ENCODE results near the gene ZYG11B. TPM values are rescaled to one million over a fixed set of nuclear protein-coding genes. Genes with fewer than 3 reads are reported as not detected.

The ZYG11B gene
- total RNA-seq, 1 donor from 2014 or later: 18.2 TPM

DNA sequence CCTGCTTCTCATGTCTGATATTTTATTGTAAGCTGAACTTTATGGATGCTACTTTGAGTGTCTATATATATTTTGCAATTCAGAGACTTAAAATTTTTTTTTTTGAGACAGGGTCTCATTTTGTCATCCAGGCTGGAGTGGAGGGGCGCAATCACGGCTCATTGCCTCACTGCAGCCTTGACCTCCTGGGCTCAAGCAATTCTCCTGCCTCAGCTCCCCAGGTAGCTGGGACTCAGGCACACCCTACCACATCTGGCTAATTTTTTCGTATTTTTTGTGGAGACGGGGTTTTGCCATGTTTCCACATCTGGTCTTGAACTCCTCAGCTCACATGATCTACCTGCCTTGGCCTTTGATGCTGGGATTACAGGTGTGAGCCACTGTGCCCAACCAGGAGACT, 124.7 kb downstream of the ZYG11B start:
- H3K36me3 ChIP-seq (ENCODE audit: control insufficient read depth, insufficient read depth, low read length): no peaks in the 10 kb centered on the region
- no peak overlapping the region for H3K4me3 ChIP-seq (ENCODE audit: low read depth, low read length)
- DNase-seq (ENCODE audit: low read depth): no peak
- FAIRE-seq: no peak
- TF ChIP-seq CTCF (IDR thresholded peaks at IDR 0.05; ENCODE audit: insufficient read depth, low read length, severe bottlenecking): no peak
- H3K27me3 ChIP-seq (ENCODE audit: control insufficient read depth, insufficient read depth, low read length): no peaks in the 10 kb centered on the region

- Histone ChIP-seq H3K4me3 (ENCODE audit: low read depth, low read length) (no peak overlapping the region), H3K36me3 (ENCODE audit: control insufficient read depth, insufficient read depth, low read length) (no peaks in the 10 kb centered on the region), H3K27me3 (ENCODE audit: control insufficient read depth, insufficient read depth, low read length) (no peaks in the 10 kb centered on the region)
- FAIRE-seq (no peak), DNase-seq (ENCODE audit: low read depth) (no peak)
- TF ChIP-seq CTCF (IDR thresholded peaks at IDR 0.05; ENCODE audit: insufficient read depth, low read length, severe bottlenecking): no peak
Measured at GRCh38 chr1:52852854-52853253, 126.6 kb downstream of the ZYG11B start.

DNA sequence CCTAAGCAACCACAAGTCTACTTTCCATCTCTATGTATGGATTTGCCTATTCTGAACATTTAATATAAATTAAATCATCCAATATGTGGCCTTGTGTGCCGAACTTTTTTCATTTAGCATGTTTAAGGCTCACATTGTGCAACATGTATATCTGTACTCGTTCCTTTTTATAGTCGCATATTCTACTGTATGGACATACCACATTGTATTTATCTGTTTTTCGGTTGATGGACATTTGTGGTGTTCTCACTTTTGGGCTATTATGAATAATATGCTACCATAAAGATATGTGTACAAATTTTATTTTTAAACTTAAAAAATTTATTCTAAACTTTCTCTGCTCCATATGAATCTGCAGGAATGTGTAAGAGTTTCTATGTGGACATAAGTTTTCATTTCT, 129.3 kb downstream of the ZYG11B start:
- Histone ChIP-seq H3K36me3 (ENCODE audit: control insufficient read depth, insufficient read depth, low read length) (no peaks in the 10 kb centered on the region), H3K4me3 (ENCODE audit: low read depth, low read length) (no peak overlapping the region), H3K27me3 (ENCODE audit: control insufficient read depth, insufficient read depth, low read length) (no peaks in the 10 kb centered on the region)
- no peak for DNase-seq (ENCODE audit: low read depth)
- no peak for FAIRE-seq
- no peak for TF ChIP-seq CTCF (IDR thresholded peaks at IDR 0.05; ENCODE audit: insufficient read depth, low read length, severe bottlenecking)

DNA sequence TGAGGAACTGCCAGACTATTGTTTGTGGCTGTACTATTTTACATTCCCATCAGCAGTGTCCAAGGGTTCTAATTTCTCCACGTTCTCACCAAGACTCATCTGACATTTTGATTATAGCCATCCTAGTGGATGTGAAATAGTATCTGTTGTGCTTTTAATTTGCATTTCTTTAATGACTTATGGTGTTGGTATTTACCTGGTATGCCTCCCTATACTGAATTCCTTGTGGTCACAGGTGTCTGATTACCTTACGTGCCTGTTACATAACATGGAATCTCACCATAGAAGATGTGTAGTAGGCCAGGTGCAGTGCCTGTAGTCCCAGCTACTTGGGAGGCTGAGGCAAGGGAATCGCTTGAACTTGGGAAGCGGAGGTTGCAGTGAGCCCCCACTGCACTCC, 129.8 kb downstream of the ZYG11B start:
- H3K4me3 ChIP-seq (ENCODE audit: low read depth, low read length): no peak overlapping the region
- TF ChIP-seq CTCF (IDR thresholded peaks at IDR 0.05; ENCODE audit: insufficient read depth, low read length, severe bottlenecking): no peak
- no peak for FAIRE-seq
- no peaks in the 10 kb centered on the region for H3K27me3 ChIP-seq (ENCODE audit: control insufficient read depth, insufficient read depth, low read length)
- no peaks in the 10 kb centered on the region for H3K36me3 ChIP-seq (ENCODE audit: control insufficient read depth, insufficient read depth, low read length)
- peak; percentile 69 for DNase-seq (ENCODE audit: low read depth)

DNA sequence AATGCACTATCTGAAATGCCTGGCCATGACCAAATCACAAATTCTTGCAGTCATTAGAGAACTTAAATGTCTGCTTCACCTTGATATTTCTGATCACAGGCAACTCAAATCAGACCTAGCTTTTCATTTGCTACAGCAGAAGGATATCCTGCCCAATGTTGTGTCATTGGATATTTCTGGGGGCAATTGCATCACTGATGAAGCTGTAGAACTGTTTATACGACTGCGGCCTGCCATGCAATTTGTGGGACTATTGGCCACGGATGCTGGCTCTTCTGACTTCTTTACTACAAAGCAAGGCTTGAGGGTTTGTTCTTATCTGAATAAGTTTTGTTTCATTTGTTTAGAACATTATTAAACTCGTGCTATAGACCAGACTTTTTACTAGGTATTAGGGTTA, 131.2 kb downstream of the ZYG11B start:
- no peak for TF ChIP-seq CTCF (IDR thresholded peaks at IDR 0.05; ENCODE audit: insufficient read depth, low read length, severe bottlenecking)
- no peak overlapping the region for H3K4me3 ChIP-seq (ENCODE audit: low read depth, low read length)
- FAIRE-seq: no peak
- H3K36me3 ChIP-seq (ENCODE audit: control insufficient read depth, insufficient read depth, low read length): no peaks in the 10 kb centered on the region
- no peak for DNase-seq (ENCODE audit: low read depth)
- H3K27me3 ChIP-seq (ENCODE audit: control insufficient read depth, insufficient read depth, low read length): no peaks in the 10 kb centered on the region

GRCh38 chr1:52862666-52863458, 136.6 kb downstream of the ZYG11B start:
- Histone ChIP-seq H3K27me3 (ENCODE audit: control insufficient read depth, insufficient read depth, low read length) (no peaks in the 10 kb centered on the region), H3K4me3 (ENCODE audit: low read depth, low read length) (no peak overlapping the region), H3K36me3 (ENCODE audit: control insufficient read depth, insufficient read depth, low read length) (no peaks in the 10 kb centered on the region)
- DNase-seq (ENCODE audit: low read depth) (no peak), FAIRE-seq (no peak)
- TF ChIP-seq CTCF (IDR thresholded peaks at IDR 0.05; ENCODE audit: insufficient read depth, low read length, severe bottlenecking): no peak

All from bronchial epithelial cell (primary cell).